Vagina (tissue), 2 donors: ENCODE data around the gene FGF12. TPM values are rescaled to one million over a fixed set of nuclear protein-coding genes. Genes with fewer than 3 reads are reported as not detected.

Source experiments
- DNase-seq, 2 donors: peaks; one replicate each; pipeline ENCODE4 v3.0.0-alpha.2; 2017; ENCODE audit errors: extremely low spot score in 2 of 2
- H3K27ac ChIP-seq: fragments of 200-600 bp; sonication (generic); one replicate; pipeline ENCODE4 v1.5.1; 2019
- H3K27me3 ChIP-seq: fragments of 200-600 bp; sonication (generic); one replicate; pipeline ENCODE4 v1.5.1; 2019
- H3K36me3 ChIP-seq, 2 donors: fragments of 200-600 bp; sonication (generic); one replicate each; pipeline ENCODE4 v1.5.1; 2017 to 2019
- H3K4me1 ChIP-seq: fragments of 200-600 bp; sonication (generic); one replicate; pipeline ENCODE4 v1.5.1; 2019
- H3K4me3 ChIP-seq, 2 donors: fragments of 200-600 bp; sonication (generic); 1 replicate in 1 of 2; 2 replicates in 1 of 2; pipeline ENCODE4 v1.5.1; 2016 to 2019
- H3K9me3 ChIP-seq: fragments of 200-600 bp; sonication (generic); one replicate; pipeline ENCODE4 v1.5.1; 2019
- POLR2A ChIP-seq, 2 donors: fragments of 450-650 bp; IDR thresholded peaks; one replicate each; pipeline ENCODE4 v1.6.1; 2017; ENCODE audit warnings: antibody characterized with exemption in 2 of 2, mild to moderate bottlenecking in 2 of 2, moderate library complexity in 2 of 2
- POLR2AphosphoS5 ChIP-seq, 2 donors: sonication (generic); formaldehyde crosslinking; IDR thresholded peaks; one replicate each; pipeline ENCODE4 v1.9.0; 2017; ENCODE audit warnings: antibody characterized with exemption in 2 of 2, mild to moderate bottlenecking in 2 of 2, low read depth in 1 of 2; ENCODE audit not compliant: insufficient read depth in 1 of 2
- intact Hi-C: fragments of 100-400 bp; cut with DNase I; formaldehyde crosslinking; loops from one replicate; pipeline ENCODE4 v1.15.1; 2023
- total RNA-seq: library from RNA; depleted of rRNA; stranded (reverse); fragments of >200 nt; gene quantifications from one replicate; pipeline ENCODE4 v1.2.3, GENCODE V29; 2016
- TF ChIP-seq, protein P1 (sequence below), 3 experiments: fragments of 450-650 bp in 2 of 3; fragments of 200-600 bp in 1 of 3; sonication (generic) in 1 of 3; IDR thresholded peaks; one replicate each; pipeline ENCODE4 v1.5.1; 2017 to 2019; ENCODE audit warnings: antibody characterized with exemption in 3 of 3, mild to moderate bottlenecking in 2 of 3, moderate library complexity in 2 of 3

Gene FGF12
- total RNA-seq, 1 donor from 2014 or later: 1.5 TPM

GRCh38 chr3:192685801-192686200 is 41.5 kb downstream of the FGF12 start:
- intact Hi-C loops: no loop called here
- TF ChIP-seq POLR2A (IDR thresholded peaks at IDR 0.05) (no peak), POLR2AphosphoS5 (IDR thresholded peaks at IDR 0.05; ENCODE audit: insufficient read depth in 1 of 2, low read depth in 1 of 2) (no peak)
- TF ChIP-seq, protein P1, sequence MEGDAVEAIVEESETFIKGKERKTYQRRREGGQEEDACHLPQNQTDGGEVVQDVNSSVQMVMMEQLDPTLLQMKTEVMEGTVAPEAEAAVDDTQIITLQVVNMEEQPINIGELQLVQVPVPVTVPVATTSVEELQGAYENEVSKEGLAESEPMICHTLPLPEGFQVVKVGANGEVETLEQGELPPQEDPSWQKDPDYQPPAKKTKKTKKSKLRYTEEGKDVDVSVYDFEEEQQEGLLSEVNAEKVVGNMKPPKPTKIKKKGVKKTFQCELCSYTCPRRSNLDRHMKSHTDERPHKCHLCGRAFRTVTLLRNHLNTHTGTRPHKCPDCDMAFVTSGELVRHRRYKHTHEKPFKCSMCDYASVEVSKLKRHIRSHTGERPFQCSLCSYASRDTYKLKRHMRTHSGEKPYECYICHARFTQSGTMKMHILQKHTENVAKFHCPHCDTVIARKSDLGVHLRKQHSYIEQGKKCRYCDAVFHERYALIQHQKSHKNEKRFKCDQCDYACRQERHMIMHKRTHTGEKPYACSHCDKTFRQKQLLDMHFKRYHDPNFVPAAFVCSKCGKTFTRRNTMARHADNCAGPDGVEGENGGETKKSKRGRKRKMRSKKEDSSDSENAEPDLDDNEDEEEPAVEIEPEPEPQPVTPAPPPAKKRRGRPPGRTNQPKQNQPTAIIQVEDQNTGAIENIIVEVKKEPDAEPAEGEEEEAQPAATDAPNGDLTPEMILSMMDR (IDR thresholded peaks at IDR 0.05): no peak

GRCh38 chr3:192684151-192684550 is 43.2 kb downstream of the FGF12 start:
- intact Hi-C loops: no loop called here
- Histone ChIP-seq H3K27me3 (no peaks in the 10 kb centered on the region), H3K4me3 (no peak overlapping the region), H3K9me3 (no peaks in the 10 kb centered on the region), H3K4me1 (no peaks in the 10 kb centered on the region), H3K36me3 (no peaks in the 10 kb centered on the region), H3K27ac (no peak overlapping the region)
- DNase-seq: no peak
- TF ChIP-seq, protein P1 (IDR thresholded peaks at IDR 0.05): no peak
- TF ChIP-seq POLR2A (IDR thresholded peaks at IDR 0.05) (no peak), POLR2AphosphoS5 (IDR thresholded peaks at IDR 0.05; ENCODE audit: insufficient read depth in 1 of 2, low read depth in 1 of 2) (no peak)

More at GRCh38 chr3:192685801-192686200, 41.5 kb downstream of the FGF12 start:
- Histone ChIP-seq H3K4me1 (no peaks in the 10 kb centered on the region), H3K36me3 (no peaks in the 10 kb centered on the region), H3K27ac (no peak overlapping the region), H3K9me3 (no peaks in the 10 kb centered on the region), H3K4me3 (no peak overlapping the region), H3K27me3 (no peaks in the 10 kb centered on the region)
- no peak for DNase-seq

DNA sequence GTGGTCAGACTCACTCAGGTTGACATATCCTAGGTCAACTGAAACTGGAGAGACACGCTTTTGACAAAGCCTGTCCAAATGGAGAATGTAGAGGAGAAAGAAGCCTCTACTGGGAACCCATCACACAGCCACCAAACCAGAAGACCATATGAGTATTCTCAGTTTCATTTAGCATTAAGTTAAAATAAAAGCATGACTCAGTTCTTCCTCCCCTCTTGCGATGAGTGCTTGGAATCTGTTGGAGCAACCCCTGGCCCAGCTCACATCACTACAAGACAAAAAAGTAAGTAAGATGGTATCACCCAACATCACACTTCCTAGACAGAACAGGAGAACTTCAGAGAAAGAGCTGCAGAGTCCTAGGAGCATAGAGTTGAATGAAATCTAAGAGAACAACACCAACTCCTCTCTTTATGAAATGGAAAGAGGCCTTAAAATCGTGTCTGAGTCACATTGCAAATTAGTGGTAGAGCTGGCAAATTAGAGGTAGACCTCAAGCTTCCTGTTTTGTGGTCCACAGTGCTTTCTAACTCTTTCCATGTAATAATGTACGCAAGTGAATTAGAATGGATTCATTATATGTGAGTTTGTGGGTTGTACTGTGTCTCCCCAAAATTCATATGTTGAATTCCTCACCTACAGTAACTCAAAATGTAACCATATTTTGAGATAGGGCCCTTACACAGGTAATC is 51.2 kb downstream of the FGF12 start:
- TF ChIP-seq POLR2AphosphoS5 (IDR thresholded peaks at IDR 0.05; ENCODE audit: insufficient read depth in 1 of 2, low read depth in 1 of 2) (no peak), POLR2A (IDR thresholded peaks at IDR 0.05) (no peak)
- TF ChIP-seq, protein P1 (IDR thresholded peaks at IDR 0.05): no peak
- no peaks in the 10 kb centered on the region for H3K4me1 ChIP-seq
- intact Hi-C loops: no loop called here
- no peaks in the 10 kb centered on the region for H3K9me3 ChIP-seq
- no peaks in the 10 kb centered on the region for H3K27me3 ChIP-seq
- DNase-seq: no peak
- H3K36me3 ChIP-seq: no peaks in the 10 kb centered on the region
- no peak overlapping the region for H3K4me3 ChIP-seq
- no peak overlapping the region for H3K27ac ChIP-seq

- Histone ChIP-seq H3K27me3 (no peaks in the 10 kb centered on the region), H3K36me3 (no peaks in the 10 kb centered on the region), H3K9me3 (no peaks in the 10 kb centered on the region), H3K27ac (no peak overlapping the region), H3K4me3 (no peak overlapping the region), H3K4me1 (no peaks in the 10 kb centered on the region)
- intact Hi-C loops: no loop called here
- no peak for DNase-seq
- TF ChIP-seq POLR2A (IDR thresholded peaks at IDR 0.05) (no peak), POLR2AphosphoS5 (IDR thresholded peaks at IDR 0.05; ENCODE audit: insufficient read depth in 1 of 2, low read depth in 1 of 2) (no peak)
- TF ChIP-seq, protein P1 (IDR thresholded peaks at IDR 0.05): no peak
Measured at GRCh38 chr3:192655628-192656027, 71.7 kb downstream of the FGF12 start.

DNA sequence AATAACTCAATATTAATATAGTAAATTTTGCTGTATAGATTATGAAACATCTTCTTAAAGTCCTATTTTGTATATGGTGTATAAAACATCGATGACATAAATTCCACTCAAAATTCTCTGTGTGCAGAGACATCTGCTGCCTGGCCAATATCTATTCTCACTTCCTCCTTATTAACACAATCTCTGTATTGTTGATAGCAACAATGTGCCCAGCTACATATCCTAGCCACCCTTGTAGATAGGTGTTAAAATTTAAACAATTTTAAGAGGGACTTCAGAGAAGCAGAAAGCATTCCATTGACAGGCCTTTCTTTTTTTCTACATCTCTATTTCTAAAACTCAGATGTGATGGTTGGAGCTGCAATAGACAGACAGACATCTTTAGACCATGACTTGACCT is 72.3 kb downstream of the FGF12 start:
- H3K9me3 ChIP-seq: no peaks in the 10 kb centered on the region
- H3K36me3 ChIP-seq: no peaks in the 10 kb centered on the region
- intact Hi-C loops: no loop called here
- no peak for TF ChIP-seq POLR2A (IDR thresholded peaks at IDR 0.05)
- no peak for TF ChIP-seq POLR2AphosphoS5 (IDR thresholded peaks at IDR 0.05; ENCODE audit: insufficient read depth in 1 of 2, low read depth in 1 of 2)
- TF ChIP-seq, protein P1 (IDR thresholded peaks at IDR 0.05): no peak
- DNase-seq: no peak
- no peaks in the 10 kb centered on the region for H3K27me3 ChIP-seq
- no peak overlapping the region for H3K4me3 ChIP-seq
- no peak overlapping the region for H3K27ac ChIP-seq
- no peaks in the 10 kb centered on the region for H3K4me1 ChIP-seq
